Astrocyte (in vitro differentiated cells and primary cell): ENCODE results near the gene PDZD2.

Experiments
- CTCF ChIP-seq: IDR thresholded peaks from 2 replicates; pipeline ENCODE4 v1.5.1; 2011; ENCODE audit warnings: low read depth, mild to moderate bottlenecking, inconsistent platforms, low read length, moderate library complexity; ENCODE audit not compliant: insufficient read depth
- EZH2 ChIP-seq: IDR thresholded peaks from 2 replicates; pipeline ENCODE4 v1.6.1; 2012; ENCODE audit warnings: mild to moderate bottlenecking, low read length, inconsistent platforms; ENCODE audit not compliant: insufficient read depth

GRCh38 chr5:31981361-31981945 is 342.5 kb downstream of the PDZD2 start:
- TF ChIP-seq CTCF (no peak), EZH2 (no peak)
